ENCODE data around the gene KL. TPM values are rescaled to one million over a fixed set of nuclear protein-coding genes. Genes with fewer than 3 reads are reported as not detected.

KL gene
- total RNA-seq, 1 experiment from 2014 or later = 1.5 TPM

GRCh38 chr13:33110386-33110712 lies 94.1 kb downstream of the KL start:
- H3K27me3 ChIP-seq (replicated peaks; ENCODE audit: insufficient read depth, low read depth, low read length, poor library complexity) = no peaks in the 10 kb centered on the region
- POLR2A ChIA-PET (ENCODE audit: low non-redundant PET) = no interaction called here
- intact Hi-C loops (cut with micrococcal nuclease; ENCODE audit: unreplicated experiment) = no loop called here
- CTCF ChIA-PET = interaction anchor here (1.0 kb wide), 1 partner anchor 13 kb away, joined by 3 read pairs; no protein-coding TSS in a partner anchor
- peaks cover 93% of the 10 kb centered on the region for H3K36me3 ChIP-seq (ENCODE audit: insufficient read depth, low read length, poor library complexity, severe bottlenecking)
- no peak for DNase-seq (ENCODE audit: low spot score)
- no peaks in the 10 kb centered on the region for H3K9me3 ChIP-seq (ENCODE audit: low read depth, low read length, poor library complexity, severe bottlenecking)
- no TSS peak for BruUV-seq (replicated peaks)
- H3K4me1 ChIP-seq (ENCODE audit: insufficient read depth, low read length, poor library complexity, severe bottlenecking) = peaks cover 36% of the 10 kb centered on the region
- TF ChIP-seq CTCF (conservative IDR thresholded peaks at IDR 0.05; ENCODE audit: low read depth, low read length) = no peak
- TF ChIP-seq EZH2 (IDR thresholded peaks at IDR 0.05; ENCODE audit: borderline replicate concordance, low read depth, low read length, poor library complexity, severe bottlenecking) = no peak
- no peak overlapping the region for H3K4me3 ChIP-seq (ENCODE audit: low read depth, low read length, poor library complexity, severe bottlenecking)
- H3K27ac ChIP-seq (ENCODE audit: low read depth, low read length, poor library complexity, severe bottlenecking) = no peak overlapping the region

GRCh38 chr13:33110713-33111413 lies 94.6 kb downstream of the KL start:
- no TSS peak for BruUV-seq (replicated peaks)
- no peak overlapping the region for H3K4me3 ChIP-seq (ENCODE audit: low read depth, low read length, poor library complexity, severe bottlenecking)
- peaks cover 36% of the 10 kb centered on the region for H3K4me1 ChIP-seq (ENCODE audit: insufficient read depth, low read length, poor library complexity, severe bottlenecking)
- H3K27ac ChIP-seq (ENCODE audit: low read depth, low read length, poor library complexity, severe bottlenecking) = peak overlapping the region; percentile 14
- intact Hi-C loops (cut with micrococcal nuclease; ENCODE audit: unreplicated experiment) = no loop called here
- TF ChIP-seq CTCF (conservative IDR thresholded peaks at IDR 0.05; ENCODE audit: low read depth, low read length) = no peak
- DNase-seq (ENCODE audit: low spot score) = no peak
- H3K9me3 ChIP-seq (ENCODE audit: low read depth, low read length, poor library complexity, severe bottlenecking) = no peaks in the 10 kb centered on the region
- CTCF ChIA-PET = no interaction called here
- H3K27me3 ChIP-seq (replicated peaks; ENCODE audit: insufficient read depth, low read depth, low read length, poor library complexity) = no peaks in the 10 kb centered on the region
- POLR2A ChIA-PET (ENCODE audit: low non-redundant PET) = no interaction called here
- H3K36me3 ChIP-seq (ENCODE audit: insufficient read depth, low read length, poor library complexity, severe bottlenecking) = peaks cover 93% of the 10 kb centered on the region

- POLR2A ChIA-PET (ENCODE audit: low non-redundant PET) = no interaction called here
- Histone ChIP-seq H3K27ac (ENCODE audit: low read depth, low read length, poor library complexity, severe bottlenecking) (peak overlapping the region; percentile 14), H3K4me1 (ENCODE audit: insufficient read depth, low read length, poor library complexity, severe bottlenecking) (peaks cover 36% of the 10 kb centered on the region), H3K4me3 (ENCODE audit: low read depth, low read length, poor library complexity, severe bottlenecking) (no peak overlapping the region), H3K9me3 (ENCODE audit: low read depth, low read length, poor library complexity, severe bottlenecking) (no peaks in the 10 kb centered on the region), H3K36me3 (ENCODE audit: insufficient read depth, low read length, poor library complexity, severe bottlenecking) (peaks cover 93% of the 10 kb centered on the region), H3K27me3 (replicated peaks; ENCODE audit: insufficient read depth, low read depth, low read length, poor library complexity) (no peaks in the 10 kb centered on the region)
- no peak for DNase-seq (ENCODE audit: low spot score)
- BruUV-seq (replicated peaks) = no TSS peak
- TF ChIP-seq EZH2 (IDR thresholded peaks at IDR 0.05; ENCODE audit: borderline replicate concordance, low read depth, low read length, poor library complexity, severe bottlenecking) (no peak), CTCF (conservative IDR thresholded peaks at IDR 0.05; ENCODE audit: low read depth, low read length) (no peak)
- CTCF ChIA-PET = no interaction called here
- intact Hi-C loops (cut with micrococcal nuclease; ENCODE audit: unreplicated experiment) = no loop called here
Measured at GRCh38 chr13:33111414-33112110, 95.3 kb downstream of the KL start.

Data from A673 (cell line).